Epithelial cell of esophagus (primary cell): ENCODE measurements around the gene CYSTM1.

Experiments used
- DNase-seq: peaks from one replicate; pipeline ENCODE4 v3.0.0; 2010; ENCODE audit warnings: low read depth
- H3K4me3 ChIP-seq: 2 replicates; pipeline ENCODE4 v1.5.1; 2011; ENCODE audit warnings: mild to moderate bottlenecking, low read length, control low read depth
- CTCF ChIP-seq: IDR thresholded peaks from 2 replicates; pipeline ENCODE4 v1.5.1; 2011; ENCODE audit warnings: low read depth, mild to moderate bottlenecking, low read length, control low read depth, inconsistent platforms; ENCODE audit not compliant: insufficient read depth; ENCODE audit errors: missing control alignments

CYSTM1 gene, protein sequence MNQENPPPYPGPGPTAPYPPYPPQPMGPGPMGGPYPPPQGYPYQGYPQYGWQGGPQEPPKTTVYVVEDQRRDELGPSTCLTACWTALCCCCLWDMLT

DNA sequence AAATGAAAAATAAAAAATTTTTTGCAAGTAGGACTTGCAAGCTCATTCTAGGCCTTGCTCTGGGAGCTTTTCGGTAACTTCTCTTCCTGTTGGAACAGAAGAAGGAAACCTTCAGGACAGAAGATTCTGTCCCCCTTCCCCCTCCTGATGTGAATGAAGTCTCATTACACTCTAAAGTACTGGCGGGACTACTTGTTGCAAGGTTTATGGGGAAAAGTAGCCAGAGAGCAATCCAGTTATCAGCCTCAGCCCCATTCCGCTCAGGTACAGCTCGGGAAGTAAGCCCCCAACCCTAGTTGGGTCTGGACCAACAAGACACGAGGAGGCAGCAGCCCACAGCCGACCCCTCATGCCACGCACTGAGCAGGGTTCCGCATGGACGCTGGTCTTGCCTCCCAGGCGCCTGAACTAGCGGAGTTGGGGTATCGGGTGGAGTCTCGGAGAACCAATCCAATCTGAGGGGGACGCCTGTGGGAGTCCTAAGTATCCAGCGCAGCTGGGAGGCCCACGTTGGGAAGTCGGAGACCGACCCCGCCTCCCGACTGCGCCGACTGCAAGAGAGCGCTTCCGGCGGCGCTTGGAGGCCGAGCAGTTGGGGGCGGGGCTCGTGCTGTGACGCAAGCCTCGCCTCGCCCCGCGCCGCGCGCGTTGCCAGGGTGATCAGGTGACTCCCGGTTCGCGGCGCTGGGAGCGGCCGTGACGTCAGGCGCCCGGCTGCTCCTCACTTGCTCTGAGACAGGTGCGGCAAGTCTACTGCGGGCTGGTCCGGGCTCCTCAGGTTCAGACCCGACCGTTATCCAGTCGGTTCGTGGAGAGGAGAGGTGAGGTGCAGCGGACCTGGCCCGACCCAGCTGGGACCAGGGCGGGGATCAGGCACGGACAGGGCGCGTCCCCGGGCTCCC, at the start of gene CYSTM1:
TSS of gene CYSTM1 (plus strand) at position 724 of the 902 bp plus-strand sequence. CDS start 19,278 bp downstream, outside the sequence.
- no peak for TF ChIP-seq CTCF
- peak; percentile 98 for DNase-seq
- peak within 1 kb of the TSS; percentile 67 for H3K4me3 ChIP-seq

DNA sequence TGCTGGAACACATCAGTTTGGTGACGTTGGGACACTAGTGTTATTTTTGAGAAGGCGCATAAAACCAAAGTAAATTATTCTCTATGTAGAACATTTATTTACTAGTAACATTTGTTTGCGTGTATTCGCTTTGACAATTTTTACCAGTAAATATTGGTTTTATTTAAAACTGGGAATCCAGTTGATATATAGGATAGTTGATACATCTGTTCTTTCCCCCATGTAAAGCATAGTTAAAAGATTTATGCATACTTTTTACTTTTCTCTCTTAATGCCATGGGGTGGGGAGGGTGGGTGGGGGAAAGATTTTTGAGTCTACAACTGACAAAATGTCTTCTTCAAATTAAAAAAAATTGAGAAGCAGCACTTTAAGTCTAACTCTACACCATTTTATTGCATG, 49.4 kb upstream of the CYSTM1 start, which contains the start of gene IGIP:
TSS of gene IGIP (plus strand) at position 301 of the 400 bp plus-strand sequence. CDS start 2,540 bp downstream, outside the sequence.
- DNase-seq = no peak
- TF ChIP-seq CTCF = no peak

DNA sequence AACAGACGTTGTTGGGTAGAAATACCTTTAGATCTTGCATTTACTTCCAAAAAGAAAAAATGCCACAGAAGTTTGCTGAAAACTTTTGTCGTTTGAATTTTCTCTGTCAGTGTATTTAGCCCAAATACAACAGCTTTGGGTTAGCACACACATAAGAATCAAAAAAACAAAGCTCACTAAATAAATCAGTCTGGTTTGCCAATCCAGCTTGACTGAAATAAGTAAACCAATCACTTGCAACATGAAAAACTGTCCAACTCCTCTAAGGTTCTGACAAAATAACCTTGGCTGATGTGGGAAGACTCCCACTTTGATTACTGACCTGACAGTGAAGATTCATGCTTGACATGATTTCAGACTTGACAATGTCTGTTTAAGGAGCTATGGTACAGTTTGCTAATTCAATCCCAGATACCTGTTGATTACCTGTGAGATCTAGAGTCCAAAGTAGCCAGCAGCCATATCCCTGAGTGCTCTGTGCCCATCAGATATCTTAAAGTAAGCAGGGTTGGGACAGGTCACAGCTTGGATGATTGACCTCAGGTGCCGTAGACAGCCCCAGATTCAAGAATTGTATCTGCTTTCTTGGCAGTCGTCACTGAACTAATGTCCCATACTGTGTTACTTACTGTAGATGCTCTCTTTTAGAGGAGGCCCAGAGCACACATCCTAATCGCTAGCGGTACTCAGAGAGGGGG, 48.5 kb upstream of the CYSTM1 start:
- no peak overlapping the region for H3K4me3 ChIP-seq
- DNase-seq = no peak
- no peak for TF ChIP-seq CTCF

More for the DNA sequence above, 49.4 kb upstream of the CYSTM1 start, which contains the start of gene IGIP:
- no peak within 1 kb of the TSS for H3K4me3 ChIP-seq

GRCh38 chr5:140128376-140128775, 46.6 kb upstream of the CYSTM1 start:
- no peak overlapping the region for H3K4me3 ChIP-seq
- no peak for DNase-seq
- no peak for TF ChIP-seq CTCF

DNA sequence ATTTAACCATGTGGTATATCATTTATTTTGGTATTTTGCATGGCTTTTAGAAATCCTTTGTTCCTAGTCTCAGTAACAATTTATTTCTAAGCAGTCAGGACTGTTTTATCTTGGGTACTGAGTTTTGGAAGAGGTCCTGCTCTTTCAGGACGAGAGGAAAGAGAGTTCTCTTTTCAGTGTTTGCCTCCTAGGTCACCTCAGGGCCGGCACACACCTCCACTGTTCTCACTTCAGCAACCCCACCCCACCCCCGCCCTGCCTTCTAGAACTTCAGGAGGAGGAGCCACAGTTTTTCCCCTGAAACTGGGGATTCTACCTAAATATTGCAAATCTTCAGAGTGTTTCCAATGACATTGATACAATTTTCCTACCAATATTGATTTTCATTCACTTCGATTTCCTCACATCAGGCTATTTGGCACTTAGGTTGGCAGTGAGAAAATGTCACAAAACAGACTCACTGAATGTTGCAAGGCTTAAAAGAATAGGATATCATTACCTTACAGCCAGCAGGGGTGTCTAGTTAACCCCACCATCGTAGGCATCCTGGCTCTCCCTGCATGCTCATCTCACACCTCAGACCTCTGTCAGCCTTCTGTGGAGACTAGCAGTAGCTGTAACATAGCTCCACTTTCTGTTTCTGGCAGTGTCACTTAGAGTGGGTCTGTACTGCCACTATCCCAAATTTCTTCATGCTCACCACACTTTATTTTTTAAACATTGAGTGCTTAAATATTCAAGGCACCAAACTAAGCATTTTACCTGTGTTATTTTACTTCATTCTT, 43.8 kb upstream of the CYSTM1 start:
- DNase-seq = no peak
- H3K4me3 ChIP-seq = no peak overlapping the region
- no peak for TF ChIP-seq CTCF

GRCh38 chr5:140131967-140132409, 43.0 kb upstream of the CYSTM1 start:
- no peak for TF ChIP-seq CTCF
- peak; percentile 93 for DNase-seq
- no peak overlapping the region for H3K4me3 ChIP-seq
